ENCODE data around the gene MMD2.

Gene MMD2

GRCh38 chr7:4957847-4958476, 1.0 kb downstream of the MMD2 start:
- no peak for DNase-seq

DNA sequence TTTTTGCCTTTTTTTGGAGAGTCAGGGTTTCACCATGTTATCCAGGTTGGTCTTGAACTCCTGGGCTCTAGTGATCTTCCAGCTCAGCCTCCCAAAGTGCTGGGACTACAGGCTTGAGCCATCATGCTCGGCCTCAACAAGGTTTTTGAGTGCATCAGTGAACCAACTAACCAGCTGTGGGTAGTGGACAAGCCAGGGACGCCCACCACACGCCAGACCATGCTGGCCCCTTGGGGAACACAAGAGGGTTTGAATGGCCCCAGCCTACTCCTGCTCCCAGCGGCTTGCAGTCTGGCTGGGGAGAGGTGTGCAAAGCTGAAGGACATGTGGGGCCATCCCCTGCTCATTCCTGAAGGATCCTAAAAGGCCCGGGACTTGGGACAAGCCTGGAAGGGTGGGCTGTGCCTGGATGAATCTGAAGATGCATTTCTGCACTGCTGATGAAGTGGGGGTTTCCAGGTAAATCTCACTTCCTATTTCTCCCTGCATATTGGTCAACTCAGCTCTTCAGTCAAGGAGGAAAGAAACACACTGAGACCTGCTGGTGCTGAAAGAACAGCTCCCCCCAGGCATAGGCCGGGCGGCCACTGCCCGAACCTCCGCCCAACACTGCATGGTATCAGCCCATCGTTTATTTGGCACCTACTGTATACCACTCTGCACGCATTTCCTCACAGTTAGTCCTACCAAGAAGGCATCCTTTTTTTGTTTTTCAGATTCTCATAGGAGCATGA, 6.9 kb downstream of the MMD2 start:
- no peak for DNase-seq

DNA sequence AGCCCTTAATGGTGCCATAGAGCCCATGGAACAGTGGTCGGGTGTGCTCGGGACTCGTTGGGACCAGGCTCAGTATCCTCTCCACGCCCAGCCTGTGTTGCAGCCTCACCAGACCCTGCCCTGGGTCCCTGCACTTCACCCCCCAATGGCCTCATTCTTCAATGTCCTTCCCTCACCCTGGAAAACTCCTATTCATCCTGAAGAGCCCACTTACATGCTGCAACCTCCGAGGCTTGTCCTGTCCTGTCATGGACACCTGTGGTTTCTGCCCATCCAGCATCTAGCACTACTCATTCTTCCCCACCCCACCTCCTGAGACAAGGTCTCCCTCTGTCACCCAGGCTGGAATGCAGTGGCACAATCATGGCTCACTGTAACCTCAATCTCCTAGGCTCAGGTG, 7.7 kb downstream of the MMD2 start:
- DNase-seq = no peak

- DNase-seq = no peak
Observed at GRCh38 chr7:4948402-4948801, 10.6 kb downstream of the MMD2 start.

- no peak for DNase-seq
Observed at GRCh38 chr7:4945949-4946348, 13.0 kb downstream of the MMD2 start.

DNA sequence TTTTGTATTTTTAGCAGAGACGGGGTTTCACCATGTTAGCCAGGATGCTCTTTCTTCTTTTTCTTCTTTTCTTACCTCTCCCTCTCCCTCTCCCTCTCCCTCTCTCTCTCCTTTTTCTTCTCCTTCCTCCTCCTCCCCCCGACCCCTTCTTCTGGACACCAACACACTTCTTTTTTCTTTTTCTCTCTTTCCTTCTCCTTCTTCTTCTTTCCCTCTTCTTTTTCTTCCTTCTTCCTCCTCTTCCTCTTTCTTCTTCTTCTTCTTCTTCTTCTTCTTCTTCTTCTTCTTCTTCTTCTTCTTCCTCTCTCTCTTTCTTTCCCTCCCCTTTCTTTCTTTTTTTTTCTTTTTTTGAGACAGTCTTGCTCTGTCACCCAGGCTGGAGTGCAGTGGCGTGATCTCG, 14.0 kb downstream of the MMD2 start:
- DNase-seq = no peak

DNA sequence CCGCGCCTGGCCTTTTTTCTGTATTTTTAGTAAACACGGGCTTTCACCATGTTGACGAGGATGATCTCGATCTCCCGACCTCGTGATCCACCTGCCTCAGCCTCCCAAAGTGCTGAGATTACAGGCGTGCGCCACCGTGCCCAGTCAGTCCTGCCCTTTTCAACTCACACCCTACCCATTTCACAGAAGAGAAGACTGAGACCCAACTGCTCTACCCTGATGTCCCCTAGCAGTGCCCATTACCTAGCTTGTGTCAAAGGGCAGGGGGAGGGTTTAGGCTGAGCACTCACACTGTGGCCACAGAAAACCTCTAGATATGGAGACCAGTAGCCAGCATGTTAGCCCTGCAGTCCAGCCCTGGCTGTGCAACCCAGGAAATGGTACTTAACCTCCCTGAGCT, 15.7 kb downstream of the MMD2 start:
- DNase-seq = no peak

DNA sequence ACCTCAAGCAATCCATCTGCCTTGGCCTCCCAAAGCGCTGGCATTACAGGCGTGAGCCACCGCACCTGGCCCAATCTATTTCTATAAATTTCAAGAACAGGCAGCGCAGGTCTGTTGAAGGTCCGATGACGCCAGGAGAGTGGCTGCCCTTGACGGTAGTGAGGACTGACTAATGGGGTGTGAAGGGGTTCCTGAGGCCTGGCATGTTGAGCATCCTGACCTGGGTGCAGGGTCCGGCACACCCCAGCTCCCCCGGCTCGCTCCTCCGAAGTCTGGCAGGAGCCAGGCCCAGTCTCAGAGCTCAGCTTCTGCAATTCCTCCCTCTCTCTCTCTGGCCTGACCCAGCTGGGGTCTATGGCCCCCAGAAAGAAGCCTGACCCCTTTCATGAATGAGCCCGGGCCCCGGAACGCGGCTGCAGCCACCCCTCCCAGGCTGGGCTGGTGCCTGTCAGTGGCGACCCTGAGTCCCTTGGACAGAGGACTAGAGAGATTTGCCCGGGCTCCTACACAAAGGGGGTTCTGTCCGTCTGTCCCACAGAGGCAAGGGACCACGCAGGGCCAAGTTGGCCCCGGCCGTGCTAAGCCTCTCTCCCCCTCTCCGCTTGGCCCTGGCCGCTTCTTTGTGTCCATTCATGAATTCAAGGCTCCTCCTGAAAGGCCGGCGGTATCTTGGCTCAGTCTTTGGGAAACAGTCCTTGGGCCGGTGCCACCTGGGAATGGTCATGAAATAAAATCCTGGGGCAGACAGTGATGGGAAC, 18.8 kb downstream of the MMD2 start:
- no peak for DNase-seq

DNA sequence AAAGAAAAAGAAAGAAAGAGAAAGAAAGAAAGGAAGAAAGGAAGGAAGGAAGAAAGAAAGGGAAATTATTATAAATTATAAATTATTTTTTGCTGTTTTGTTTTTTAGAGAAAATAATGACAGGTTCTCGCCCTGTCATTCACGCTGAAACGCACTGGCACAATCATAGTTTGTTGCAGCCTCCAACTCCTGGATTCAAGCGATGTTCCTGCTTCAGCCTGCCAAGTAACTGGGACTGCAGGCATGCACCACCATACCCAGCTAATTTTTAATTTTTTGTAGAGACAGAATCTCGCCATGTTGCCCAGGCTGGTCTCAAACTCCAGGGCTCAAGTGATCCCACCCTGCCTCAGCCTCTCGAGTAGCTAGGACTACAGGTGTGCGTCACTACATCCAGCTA, 21.6 kb downstream of the MMD2 start:
- no peak for DNase-seq

GRCh38 chr7:4934419-4935025, 24.5 kb downstream of the MMD2 start:
- DNase-seq = no peak

GRCh38 chr7:4931943-4932342, 27.0 kb downstream of the MMD2 start:
- DNase-seq = no peak

GRCh38 chr7:4929005-4929404, 30.0 kb downstream of the MMD2 start:
- no peak for DNase-seq

DNA sequence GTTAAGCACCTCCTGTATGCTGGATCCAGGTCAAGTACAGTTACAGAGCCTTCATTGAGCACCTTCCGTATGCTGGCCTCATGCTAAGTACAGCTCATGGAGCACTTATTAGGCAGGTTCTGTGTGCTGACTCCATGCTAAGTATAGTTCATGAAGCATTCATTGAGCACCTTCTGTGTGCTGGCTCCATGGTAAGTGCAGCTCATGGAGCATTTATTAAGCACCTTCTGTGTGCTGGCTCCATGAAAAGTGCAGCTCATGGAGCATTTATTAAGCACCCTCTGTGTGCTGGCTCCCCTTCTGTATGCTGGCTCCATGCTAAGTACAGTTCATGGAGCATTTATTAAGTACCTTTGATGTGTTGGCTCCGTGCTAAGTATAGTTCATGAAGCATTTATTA, 30.5 kb downstream of the MMD2 start:
- DNase-seq = no peak

DNA sequence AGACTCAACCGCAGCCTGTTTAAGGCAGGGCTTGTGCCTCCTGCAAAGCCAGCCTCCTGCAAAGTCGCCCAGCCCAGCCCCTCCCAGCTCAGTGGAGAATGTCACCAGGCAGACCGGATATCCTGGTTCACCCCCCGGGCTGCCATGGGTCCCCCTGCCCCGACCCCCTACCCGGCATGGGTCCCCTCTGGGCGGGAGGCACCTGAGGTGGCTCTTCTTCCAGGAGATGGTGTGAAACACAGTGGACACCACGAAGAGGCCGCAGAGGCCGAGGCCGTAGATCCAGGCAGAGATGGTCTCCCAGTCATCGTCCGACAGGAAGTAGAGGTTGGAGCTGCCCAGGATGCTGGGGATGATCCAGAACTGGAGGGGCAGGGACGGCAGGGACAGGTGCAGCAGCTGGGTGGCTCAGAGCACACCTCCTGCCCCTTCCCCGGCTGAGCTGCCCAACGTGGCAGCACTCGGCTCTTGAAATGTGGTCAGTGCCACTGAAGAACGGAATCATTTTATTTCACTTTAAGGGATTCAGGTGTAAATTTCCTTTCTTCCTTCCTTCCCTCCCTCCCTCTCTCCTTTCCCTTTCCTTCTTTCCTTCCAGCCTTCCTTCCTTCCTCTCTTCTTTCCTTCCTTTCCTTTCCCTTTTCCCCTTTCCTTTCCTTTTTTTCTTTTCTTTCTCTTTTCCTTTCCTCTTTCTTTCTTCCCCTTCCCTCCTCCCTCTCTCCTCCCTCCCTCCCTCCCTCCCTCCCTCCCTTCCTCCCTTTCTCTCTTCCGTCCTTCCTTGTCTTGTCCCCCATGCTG, 38.8 kb downstream of the MMD2 start:
- DNase-seq = no peak

GRCh38 chr7:4916113-4916512, 42.9 kb downstream of the MMD2 start:
- DNase-seq = no peak

DNA sequence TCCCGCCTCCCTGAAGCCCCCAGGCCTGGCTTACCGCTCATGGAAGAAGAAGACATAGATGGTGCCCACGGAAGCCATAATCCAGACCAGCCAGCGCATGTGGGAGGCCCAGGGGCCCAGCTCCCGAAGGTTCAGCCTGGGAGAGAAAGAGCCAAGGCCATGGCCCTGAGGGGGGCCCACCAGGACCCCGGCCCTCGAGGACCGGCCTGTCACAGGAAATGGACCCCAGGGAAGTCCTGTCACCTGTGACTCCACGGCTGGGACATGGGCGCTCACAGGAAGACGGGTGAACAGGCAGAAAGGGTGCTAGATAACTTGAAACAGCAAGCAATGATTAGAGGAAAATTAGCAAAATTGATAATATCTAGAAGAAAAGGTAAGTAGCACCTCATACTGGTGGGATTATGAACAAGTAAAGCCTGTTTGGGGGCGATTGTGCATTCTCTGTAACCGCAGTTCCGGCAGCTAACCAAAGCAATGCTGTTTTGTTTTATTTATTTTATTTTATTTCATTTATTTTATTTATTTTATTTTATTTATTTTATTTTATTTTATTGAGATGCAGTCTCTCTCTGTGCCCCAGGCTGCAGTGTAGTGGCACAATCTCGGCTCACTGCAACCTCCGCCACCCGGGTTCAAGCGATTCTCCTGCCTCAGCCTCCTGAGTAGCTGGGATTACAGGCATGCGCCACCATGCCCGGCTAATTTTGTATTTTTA, 47.7 kb downstream of the MMD2 start:
- DNase-seq = no peak

DNA sequence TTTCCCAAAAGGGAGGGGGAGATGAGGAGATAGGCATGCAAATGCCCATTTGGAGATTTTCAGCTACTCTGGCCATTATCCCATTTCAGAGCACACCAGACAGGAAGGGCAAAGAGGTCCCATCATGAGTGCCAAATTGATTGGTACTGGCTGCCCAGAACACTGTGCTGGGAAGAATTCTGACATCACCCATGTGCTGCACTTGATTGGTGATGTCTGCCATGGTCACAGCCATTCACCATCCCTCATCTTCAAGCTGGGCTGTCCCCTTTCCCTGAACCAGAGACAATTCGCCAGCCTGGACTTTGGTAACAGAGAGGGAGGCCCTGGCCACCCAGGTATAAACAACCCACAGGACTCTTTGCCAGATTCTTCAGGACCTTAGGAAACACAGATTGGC, 52.3 kb downstream of the MMD2 start:
- DNase-seq = no peak

DNA sequence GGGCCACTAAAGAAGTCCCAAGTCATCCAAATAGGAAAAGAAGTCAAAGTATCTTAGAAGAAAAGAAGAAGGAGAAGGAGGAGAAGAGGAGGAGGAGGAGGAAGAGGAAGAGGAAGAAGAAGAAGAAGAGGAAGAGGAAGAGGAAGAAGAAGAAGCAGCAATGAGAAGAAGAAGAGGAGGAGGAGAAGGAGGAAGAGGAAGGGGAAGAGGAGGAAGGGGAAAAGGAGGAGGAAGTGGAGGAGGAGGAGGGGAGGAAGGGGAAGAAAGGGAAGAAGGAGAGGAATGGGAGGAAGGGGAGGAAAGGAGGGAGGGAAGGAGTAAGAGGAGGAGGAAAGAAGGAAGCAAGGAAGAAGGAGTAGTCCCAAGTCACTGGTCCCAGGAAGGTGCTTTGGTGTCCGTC, 53.8 kb downstream of the MMD2 start:
- DNase-seq = no peak

GRCh38 chr7:4904346-4904745, 54.6 kb downstream of the MMD2 start:
- no peak for DNase-seq

- no peak for DNase-seq
Observed at GRCh38 chr7:4895766-4896165, 63.2 kb downstream of the MMD2 start.

GRCh38 chr7:4894482-4894881, 64.5 kb downstream of the MMD2 start:
- no peak for DNase-seq

- no peak for DNase-seq
Observed at GRCh38 chr7:4893929-4894475, 65.0 kb downstream of the MMD2 start.
